ENCODE data around the gene ZNF169.
"Not testable (repeated sequence)": the region's sequence is repeated elsewhere in the genome, so short reads cannot be mapped to it uniquely, and the experiment has no call there.

The ZNF169 gene

DNA sequence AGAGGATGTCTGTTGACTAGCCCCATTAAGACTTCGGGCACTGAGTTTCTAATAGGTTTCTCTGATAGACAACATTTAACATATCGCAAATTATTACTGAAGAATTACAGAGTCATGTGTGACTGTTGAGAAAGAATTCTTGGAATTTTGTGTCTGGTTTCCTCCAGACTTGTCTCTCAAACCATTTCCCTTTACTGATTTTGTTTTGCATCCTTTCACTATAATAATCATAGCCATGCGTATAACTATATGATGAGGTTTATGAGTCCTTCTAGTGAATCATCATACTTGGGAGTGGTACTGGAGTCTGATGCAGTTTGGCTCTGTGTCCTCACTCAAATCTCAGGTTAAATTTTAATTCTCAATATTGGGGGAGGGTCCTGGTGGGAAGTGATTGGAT, 27.0 kb downstream of the ZNF169 start:
- no peak overlapping the region for H3K4me3 ChIP-seq (ENCODE audit: low read depth, low read length)

DNA sequence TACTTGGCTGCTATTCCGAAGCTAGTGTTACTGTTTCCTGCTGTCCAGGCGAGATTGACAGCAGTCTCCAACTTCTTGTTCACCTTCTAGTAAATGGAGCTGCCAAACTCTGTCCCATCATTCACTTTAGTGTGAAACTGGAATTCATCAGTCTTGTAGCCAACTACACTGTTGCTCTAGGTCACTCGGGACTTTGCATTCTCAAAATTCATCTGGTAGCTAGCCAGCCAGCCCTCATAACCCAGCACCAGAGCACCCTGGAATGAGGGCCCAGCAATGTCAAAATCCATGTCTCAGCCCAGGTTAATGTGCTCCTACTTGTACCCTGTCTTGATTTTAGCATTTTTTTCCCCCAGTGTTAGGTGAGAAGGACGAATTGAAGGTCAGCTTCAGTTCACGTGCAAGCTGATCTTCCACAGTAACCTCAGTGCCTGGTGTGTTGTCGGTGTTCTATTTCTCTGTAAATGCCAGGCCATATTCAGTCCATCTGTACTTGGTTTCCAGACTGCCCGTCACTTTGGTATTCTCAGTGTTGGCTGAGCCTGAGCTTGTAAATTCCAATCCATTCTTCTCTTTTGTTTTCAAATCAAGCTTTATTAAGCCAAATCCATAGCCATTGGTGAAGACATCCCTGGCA, 28.9 kb downstream of the ZNF169 start:
- no peak overlapping the region for H3K4me3 ChIP-seq (ENCODE audit: low read depth, low read length)

DNA sequence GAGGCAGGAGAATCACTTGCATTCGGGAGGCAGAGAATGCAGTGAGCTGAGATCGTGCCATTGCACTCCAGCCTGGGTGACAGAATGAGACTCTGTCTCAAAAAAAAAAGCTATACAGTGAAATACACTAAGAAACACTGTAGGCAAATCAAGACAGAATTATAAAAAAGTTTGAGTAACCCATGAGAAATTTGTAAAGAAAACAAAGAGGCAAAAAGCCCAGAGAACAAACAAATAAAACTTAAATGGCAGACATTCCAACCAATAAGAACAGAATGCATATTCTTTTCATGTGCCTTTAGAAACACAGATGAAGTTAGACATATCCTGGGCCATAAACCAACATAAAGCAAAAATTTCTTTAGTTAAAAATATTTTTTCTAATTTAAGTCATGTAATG, 30.6 kb downstream of the ZNF169 start:
- H3K4me3 ChIP-seq (ENCODE audit: low read depth, low read length): no peak overlapping the region

- no peak overlapping the region for H3K4me3 ChIP-seq (ENCODE audit: low read depth, low read length)
These were observed 40.0 kb downstream of the ZNF169 start for GRCh38 chr9:94298949-94299599.

GRCh38 chr9:94300470-94301301, 41.6 kb downstream of the ZNF169 start:
- no peak overlapping the region for H3K4me3 ChIP-seq (ENCODE audit: low read depth, low read length)

GRCh38 chr9:94301583-94301982, 42.5 kb downstream of the ZNF169 start:
- no peak overlapping the region for H3K4me3 ChIP-seq (ENCODE audit: low read depth, low read length)

- H3K4me3 ChIP-seq (ENCODE audit: low read depth, low read length): no peak overlapping the region
These were observed 43.3 kb downstream of the ZNF169 start for GRCh38 chr9:94302426-94302825.

DNA sequence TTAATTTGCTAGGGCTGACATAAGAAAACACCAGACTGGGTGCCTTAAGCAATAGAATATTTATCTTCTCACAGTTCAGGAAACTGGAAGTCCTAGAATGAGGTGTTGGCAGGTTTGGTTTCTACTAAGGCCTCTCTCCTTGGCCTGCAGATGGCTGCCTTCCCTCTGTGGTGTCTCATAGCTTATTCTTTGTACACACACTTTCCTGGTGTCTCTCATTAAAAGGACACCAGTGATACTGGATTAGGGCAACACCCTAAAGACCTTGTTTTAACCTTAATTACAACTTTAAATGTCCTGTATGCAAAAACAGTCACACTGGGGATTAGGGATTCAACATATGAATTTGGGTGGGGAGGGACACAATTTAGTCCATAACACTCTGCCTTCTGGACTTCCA, 44.2 kb downstream of the ZNF169 start:
- H3K4me3 ChIP-seq (ENCODE audit: low read depth, low read length): no peak overlapping the region

DNA sequence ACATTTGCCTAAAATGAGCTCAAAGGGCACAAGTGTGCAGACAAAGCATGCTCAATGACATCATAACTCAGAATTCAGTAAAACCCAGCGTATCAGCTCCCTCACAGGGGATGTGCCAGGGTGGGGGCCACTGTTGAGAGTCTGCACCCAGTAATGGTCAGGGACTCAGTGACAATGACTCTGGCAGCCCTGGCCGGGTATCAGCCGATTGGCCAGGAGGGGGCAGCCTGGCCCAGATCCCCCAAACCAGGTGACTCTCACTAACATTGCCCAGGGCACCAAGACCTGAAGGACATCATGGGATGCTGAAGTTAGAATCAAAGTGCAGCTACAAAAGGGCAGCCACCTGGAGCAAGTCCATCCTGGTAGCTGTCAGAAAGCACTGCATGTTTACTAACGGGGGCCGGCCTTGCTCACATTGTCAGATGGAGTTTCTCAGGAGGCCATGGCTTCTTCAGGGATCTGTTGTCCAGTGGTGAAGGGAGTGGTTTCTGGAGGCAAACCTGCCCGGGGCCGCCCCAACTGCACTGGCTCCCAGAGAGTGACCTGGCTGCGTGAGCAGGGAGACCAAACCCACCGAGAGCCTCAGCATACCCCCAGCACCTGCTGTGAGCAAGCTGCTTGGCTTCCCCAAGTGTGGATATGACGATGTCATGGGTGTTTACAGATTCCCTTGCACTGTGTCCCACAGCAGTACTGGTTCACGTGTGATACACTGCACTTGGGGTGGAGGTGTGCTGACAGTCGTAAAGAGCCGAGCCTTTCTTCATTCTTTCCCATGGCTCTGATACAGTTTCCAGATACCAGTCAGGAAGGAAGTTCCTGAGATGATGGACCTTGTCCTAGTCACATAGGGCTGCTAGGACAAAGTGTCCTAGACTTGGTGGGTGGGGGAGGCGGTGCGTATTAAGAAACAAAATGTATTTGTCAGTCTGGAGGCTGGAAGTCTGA, 56.2 kb downstream of the ZNF169 start:
- not testable (repeated sequence) for H3K4me3 ChIP-seq (ENCODE audit: low read depth, low read length)

GRCh38 chr9:94316236-94316635, 57.1 kb downstream of the ZNF169 start:
- H3K4me3 ChIP-seq (ENCODE audit: low read depth, low read length): not testable (repeated sequence)

DNA sequence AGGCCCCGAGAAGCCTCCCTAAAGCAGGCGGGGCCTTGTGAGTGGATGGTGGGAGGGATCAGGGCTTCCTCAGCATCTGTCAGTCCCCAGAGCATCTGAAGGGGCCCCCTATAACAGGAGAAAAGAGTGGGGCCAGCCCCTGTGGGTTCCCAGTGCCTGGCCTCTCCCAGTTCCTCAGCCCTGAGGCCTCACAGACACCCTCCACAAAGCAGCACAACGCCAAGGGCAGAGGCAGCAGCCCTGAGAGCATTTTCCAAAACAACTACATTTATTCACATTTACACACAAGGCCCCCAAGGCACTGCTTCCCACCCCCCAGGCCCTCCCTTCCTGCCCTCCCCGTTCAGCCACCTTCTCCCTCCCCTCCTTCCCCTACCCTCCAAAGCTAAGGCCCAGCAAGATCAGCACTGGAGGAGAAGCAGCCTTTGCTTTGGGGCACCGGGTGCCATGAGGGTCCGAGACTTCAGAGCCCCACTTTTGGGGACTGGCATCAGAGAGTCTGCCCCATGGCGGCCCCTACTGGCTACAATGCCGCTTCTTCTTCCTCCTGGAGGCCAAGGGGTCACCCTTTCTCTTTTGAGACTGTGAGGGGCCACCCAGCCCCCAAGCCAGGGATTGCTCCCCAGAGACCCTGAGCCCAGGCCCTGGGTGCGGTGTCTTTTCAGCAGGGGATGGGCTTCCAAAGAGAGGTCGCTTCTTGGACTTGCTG, 59.0 kb downstream of the ZNF169 start:
- H3K4me3 ChIP-seq (ENCODE audit: low read depth, low read length): not testable (repeated sequence)

DNA sequence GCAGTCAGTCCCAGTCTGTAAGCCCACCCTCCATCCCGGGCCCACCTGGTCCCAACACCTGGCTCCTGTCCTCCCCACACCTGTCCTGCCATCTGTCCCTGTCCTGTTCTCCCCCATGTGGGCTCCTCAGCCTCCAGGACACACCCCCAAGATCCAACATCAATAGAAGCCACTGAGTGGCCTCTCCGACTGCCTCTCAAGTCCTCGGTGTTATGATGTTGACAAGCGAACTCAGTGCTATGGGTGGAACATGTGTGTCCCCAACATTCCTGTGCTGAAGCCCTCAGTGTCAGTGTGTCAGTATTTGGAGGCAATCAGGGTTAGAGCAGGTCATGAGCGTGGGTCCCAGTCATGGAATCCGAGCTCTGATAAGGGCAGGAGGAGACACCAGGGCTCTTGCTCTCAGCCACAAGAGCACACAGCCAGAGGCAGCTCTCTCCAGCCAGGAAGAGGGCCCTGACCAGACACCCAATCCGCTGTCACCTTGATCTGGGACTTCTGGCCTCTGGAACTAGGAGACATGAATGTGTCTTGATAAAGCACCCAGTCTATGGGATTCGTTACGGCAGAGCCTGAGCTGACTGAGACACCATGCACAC, 63.3 kb downstream of the ZNF169 start:
- not testable (repeated sequence) for H3K4me3 ChIP-seq (ENCODE audit: low read depth, low read length)

DNA sequence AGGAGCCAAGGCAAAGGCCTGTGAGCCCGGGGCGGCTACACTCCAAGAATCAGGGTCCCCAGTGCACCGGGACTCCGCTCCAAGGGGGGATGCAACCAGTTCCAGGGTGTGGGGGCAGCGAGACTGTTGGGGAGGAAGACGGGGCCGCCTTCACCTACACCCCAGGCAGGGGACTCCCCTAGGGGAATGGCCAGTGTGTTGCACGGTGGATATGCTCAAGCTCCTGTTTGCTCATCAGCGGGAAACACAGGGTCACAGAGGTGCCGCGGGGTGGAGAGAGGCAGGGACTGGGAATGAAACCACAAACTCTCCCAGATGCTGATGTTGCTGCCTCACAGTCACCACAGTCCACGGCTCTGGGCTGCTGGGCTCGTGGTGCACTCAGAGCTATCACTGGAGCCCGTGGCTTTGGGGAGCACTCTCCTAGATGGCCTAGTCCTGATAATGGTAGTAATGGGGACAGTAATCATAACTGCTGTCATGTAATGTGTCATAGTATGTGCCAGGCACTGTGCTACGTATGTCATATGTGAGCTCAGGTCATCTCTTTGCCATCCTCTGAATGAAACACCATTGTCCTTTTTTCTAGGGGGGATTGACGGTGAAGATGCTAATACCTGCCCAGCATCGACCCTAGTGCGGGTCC, 64.2 kb downstream of the ZNF169 start:
- not testable (repeated sequence) for H3K4me3 ChIP-seq (ENCODE audit: low read depth, low read length)

GRCh38 chr9:94325583-94325982, 66.5 kb downstream of the ZNF169 start:
- H3K4me3 ChIP-seq (ENCODE audit: low read depth, low read length): not testable (repeated sequence)

- not testable (repeated sequence) for H3K4me3 ChIP-seq (ENCODE audit: low read depth, low read length)
These were observed 69.4 kb downstream of the ZNF169 start, which contains the start of gene NUTM2F for GRCh38 chr9:94328544-94328943. NUTM2F (minus strand) TSS chr9:94328644; CDS start chr9:94328623, 21 bp downstream.

GRCh38 chr9:94336445-94336844, 77.3 kb downstream of the ZNF169 start:
- H3K4me3 ChIP-seq (ENCODE audit: low read depth, low read length): not testable (repeated sequence)

DNA sequence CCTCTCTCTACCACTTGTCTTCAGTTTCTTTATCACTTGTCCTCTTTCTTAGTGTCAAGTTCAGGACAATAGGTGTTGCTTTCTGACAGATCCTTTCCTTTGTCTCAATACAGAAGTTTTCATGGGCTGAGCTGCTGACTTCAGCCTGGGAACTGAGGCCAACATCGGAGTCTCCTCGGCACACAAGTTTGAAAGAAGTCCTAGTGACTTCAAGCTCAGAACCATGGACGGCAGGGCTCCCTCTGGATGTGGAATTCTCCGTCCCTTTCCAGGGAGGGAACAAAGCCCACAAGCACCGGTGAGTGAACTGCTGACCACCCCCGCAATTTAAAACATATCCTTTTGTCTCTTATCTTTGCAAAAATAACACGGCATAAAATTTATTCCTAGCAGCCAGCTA, 79.6 kb downstream of the ZNF169 start:
- H3K4me3 ChIP-seq (ENCODE audit: low read depth, low read length): not testable (repeated sequence)

- H3K4me3 ChIP-seq (ENCODE audit: low read depth, low read length): not testable (repeated sequence)
These were observed 80.6 kb downstream of the ZNF169 start for GRCh38 chr9:94339657-94340056.

DNA sequence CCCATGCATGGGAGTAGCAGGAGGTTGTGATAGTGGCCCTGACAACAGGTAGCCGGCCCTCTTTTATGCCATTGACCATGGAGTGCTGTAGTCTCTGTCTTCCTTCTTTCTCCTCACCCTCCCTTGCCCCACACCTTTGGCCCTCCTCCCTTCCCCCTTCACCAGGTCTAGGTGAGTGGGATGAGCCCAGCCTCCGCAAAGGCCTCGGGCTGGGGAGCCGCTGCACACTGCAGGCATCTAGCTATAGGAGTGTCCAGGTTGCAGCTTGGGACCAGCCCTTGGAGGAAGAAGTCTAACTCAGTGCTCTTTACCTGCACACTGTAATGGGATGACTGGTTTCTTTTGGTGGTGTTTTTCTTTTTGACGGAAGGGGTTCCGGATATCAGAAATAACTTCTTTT, 81.7 kb downstream of the ZNF169 start:
- H3K4me3 ChIP-seq (ENCODE audit: low read depth, low read length): not testable (repeated sequence)
